PFSK-1 (cell line): ENCODE data around the gene FMC1.

Source experiments
- FOXP2 ChIP-seq: optimal IDR thresholded peaks from 2 replicates; pipeline ENCODE3; 2011; ENCODE audit warnings: borderline replicate concordance, control low read depth, inconsistent platforms; ENCODE audit not compliant: insufficient read depth; ENCODE audit errors: extremely low read length, extremely low read depth
- POLR2AphosphoS5 ChIP-seq: IDR thresholded peaks from 2 replicates; pipeline ENCODE4 v1.6.1; 2012; ENCODE audit warnings: low read depth, mild to moderate bottlenecking, control low read depth, low read length, moderate library complexity

The FMC1 gene

DNA sequence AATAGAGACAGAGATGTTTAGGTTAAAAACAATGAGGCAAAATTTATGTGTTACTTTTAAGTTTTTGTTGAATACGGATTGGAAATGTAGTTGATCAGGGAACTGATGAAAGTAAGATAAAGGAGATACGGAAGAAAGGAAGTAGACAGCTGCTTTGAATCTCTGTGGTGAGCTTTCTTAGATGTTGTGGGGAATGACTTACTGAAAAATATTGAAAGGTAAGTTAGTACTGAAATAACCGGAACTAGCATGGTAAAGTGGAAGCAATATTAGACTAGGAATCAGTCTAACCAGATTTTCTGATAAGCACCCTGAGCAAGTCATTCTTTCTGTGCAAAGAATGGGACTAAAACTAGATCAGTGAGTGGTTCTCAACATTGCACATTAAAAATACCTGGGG is 53.4 kb downstream of the FMC1 start:
- TF ChIP-seq POLR2AphosphoS5 (no peak), FOXP2 (no peak)
